AG09309 (cell line): ENCODE measurements around the gene ELK3.

Source experiments
- DNase-seq: peaks from one replicate; pipeline ENCODE4 v3.0.0-alpha.2; 2010; ENCODE audit warnings: low read depth
- H3K4me3 ChIP-seq: 2 replicates; pipeline ENCODE4 v1.5.1; 2011; ENCODE audit warnings: mild to moderate bottlenecking, low read depth, low read length, moderate library complexity; ENCODE audit not compliant: control insufficient read depth
- TF ChIP-seq, protein P1 (sequence below): IDR thresholded peaks from 2 replicates; pipeline ENCODE4 v1.5.1; 2011; ENCODE audit warnings: mild to moderate bottlenecking, low read depth, low read length, inconsistent platforms; ENCODE audit not compliant: insufficient read depth, control insufficient read depth; ENCODE audit errors: missing control alignments

The ELK3 gene

DNA sequence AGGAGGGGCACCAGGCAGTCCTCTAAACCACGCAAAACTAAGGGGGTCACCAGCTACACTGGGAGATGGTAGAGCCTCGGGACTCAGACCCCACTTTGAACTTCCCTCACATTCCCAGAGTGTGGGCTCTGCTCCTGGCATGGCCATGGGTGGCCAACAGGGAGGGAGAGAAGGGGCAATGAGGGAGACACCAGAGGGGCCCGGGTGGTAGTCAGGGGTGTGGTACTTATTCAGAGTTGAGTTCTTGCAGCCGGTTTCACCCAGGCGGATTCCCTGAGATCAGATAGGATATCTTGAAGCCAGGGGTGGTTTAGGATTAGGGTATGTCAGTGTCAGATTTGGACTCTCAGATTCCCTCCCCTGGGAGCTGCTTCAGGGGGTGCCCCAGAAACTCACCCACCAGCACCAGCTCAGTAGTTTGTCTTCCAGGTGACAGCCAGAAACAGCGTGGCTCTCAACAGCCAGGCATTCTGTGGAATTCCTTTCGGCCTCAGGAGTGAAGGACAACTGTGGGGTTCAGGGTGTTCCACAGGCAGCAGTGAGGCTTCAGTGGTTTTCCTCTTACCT lies 56.0 kb downstream of the ELK3 start:
- H3K4me3 ChIP-seq, result no peak overlapping the region
- TF ChIP-seq, protein P1, sequence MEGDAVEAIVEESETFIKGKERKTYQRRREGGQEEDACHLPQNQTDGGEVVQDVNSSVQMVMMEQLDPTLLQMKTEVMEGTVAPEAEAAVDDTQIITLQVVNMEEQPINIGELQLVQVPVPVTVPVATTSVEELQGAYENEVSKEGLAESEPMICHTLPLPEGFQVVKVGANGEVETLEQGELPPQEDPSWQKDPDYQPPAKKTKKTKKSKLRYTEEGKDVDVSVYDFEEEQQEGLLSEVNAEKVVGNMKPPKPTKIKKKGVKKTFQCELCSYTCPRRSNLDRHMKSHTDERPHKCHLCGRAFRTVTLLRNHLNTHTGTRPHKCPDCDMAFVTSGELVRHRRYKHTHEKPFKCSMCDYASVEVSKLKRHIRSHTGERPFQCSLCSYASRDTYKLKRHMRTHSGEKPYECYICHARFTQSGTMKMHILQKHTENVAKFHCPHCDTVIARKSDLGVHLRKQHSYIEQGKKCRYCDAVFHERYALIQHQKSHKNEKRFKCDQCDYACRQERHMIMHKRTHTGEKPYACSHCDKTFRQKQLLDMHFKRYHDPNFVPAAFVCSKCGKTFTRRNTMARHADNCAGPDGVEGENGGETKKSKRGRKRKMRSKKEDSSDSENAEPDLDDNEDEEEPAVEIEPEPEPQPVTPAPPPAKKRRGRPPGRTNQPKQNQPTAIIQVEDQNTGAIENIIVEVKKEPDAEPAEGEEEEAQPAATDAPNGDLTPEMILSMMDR, result no peak
- DNase-seq, result no peak

DNA sequence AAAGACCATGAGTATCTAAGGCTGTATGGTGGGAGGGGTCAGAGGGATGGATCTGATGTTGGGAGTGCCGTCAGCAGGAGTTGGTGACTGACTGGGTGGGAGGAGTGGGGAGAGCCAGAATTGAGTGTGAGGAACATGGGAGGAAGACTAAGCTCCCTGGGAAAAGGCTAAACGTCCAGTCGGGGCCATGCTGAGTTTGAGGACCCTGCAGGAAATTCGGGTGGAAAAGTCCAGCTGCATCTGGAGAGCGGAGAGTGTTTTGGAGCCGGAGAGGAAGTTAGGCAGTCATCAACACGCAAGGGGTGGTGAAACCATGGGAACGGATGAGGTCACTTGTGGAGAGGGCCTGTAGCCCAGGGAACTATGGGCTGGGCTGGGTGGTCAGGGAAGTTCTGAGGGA lies 60.9 kb downstream of the ELK3 start:
- H3K4me3 ChIP-seq, result no peak overlapping the region
- no peak for DNase-seq
- TF ChIP-seq, protein P1, result no peak

DNA sequence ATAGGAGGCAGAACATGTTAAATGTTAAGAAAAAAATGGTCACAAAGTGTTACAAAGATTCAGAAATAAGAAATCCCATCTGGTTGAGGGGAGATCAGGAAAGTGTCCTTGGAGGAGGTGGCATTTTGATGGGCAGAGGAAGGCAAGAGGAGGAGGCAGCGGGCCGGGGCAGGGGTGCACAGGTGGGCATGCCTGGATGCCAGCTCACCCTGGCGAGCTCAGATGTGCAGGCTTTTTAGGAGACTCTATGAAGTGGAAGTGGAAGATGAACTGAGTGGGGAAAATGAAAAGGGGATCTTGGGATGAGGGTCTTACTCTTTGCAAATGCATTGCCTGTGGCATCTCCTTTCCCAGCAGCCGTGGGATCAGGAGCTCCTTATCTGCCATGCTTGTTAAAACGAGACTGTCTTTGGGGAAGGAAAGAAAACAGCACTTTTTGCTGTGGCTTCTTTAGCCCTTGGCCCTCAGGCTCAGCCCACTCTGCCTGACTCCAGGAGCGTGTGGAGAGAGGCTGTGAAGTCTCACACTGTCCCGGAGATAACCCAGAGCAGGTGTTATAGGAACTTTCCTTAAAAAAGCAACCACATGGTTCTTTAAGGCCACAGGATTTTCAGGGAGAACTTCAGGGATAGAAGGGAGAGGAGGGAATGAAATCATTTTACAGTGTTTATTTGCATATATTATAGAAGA lies 62.6 kb downstream of the ELK3 start:
- DNase-seq, result no peak
- TF ChIP-seq, protein P1, result no peak
- no peak overlapping the region for H3K4me3 ChIP-seq

DNA sequence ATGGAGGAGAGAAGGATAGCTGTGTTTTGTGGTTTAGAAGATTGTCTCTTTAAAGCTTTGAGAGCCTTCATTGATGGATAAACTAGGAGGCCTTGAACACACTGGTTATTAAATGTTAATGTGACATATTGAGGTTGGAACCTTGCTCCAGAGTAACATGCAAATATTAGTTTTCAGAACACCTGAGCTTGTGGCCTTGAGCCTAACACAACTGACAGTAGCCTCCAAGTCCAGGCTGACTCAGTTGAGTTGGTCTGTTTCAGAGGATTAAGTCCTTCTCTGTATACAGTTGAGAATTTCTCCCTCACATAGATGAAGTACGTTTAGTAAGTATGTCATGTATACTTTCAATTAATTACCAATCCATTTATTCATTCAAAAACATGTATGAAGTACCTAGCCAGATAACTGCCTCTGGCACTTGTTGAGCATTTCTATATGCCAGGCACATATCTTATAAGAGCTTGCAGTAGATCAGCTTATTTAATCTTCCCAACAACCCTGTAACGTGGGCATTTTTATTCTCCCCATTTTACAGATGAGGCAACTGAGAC lies 63.5 kb downstream of the ELK3 start:
- no peak for DNase-seq
- no peak overlapping the region for H3K4me3 ChIP-seq
- TF ChIP-seq, protein P1, result no peak

DNA sequence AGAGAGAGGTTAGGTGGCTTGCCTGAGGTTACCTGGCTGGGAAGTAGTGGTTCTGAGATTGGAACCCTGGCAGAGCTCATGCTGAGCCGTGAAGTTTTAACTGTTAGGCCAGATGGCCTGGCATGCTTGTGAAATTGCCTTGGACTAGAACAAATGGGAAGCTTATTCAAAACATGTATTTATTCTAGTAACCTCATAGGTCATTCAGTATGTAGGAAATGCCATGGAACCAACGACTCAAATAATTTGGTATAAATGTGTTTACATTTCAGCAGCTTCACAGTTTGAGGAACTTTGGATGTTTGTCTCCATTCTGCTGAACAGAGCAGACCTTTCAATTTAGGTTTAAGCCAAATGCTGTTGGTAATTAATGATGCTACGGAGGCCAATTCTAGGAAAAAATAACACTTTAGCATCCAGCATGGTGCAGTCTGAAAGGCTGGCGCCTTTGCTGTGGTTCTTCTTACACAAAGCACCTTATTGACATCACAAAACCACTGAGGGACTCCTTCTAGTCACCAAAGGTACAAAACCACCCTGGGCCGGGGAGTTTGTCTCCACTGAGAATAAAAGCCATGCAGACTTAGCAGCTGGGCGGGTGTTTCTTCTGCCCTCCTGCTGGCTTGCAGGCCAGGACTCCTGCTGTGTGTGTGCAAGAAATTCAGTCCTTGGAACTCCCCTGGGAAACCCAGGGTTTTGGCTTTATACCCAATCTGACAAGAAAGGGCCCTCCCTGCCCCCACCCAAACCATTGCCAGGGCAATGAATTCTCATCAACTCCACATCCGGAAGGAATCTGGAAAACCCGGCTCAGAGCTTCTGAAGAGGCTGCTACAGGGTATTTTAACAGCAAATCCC lies 64.2 kb downstream of the ELK3 start:
- H3K4me3 ChIP-seq, result no peak overlapping the region
- TF ChIP-seq, protein P1, result no peak
- DNase-seq, result peak; percentile 55

DNA sequence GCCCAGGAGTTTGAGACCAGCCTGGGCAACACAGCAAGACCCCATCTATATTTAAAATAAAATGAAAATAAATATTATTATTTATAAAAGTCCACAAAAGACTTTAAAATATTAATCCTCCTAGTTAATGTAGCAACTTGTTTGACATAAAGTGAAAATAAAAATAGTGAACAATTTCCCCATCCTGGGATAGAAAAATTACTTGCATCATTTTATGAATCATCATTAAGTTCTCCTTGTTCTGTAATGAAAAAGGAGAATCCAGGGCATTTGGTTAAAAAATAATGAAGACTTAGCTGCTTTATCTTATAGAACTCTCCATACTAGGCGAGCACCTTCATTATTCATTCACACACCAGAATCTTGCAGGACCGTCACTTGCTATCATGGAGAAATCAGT lies 66.1 kb downstream of the ELK3 start:
- TF ChIP-seq, protein P1, result no peak
- no peak for DNase-seq

More for the DNA sequence above, 66.1 kb downstream of the ELK3 start:
- H3K4me3 ChIP-seq, result no peak overlapping the region
